Adrenal gland (tissue), 5 donors: Measurements from ENCODE around the gene PRKCE.

Experiments
- POLR2A ChIP-seq, 2 donors: fragments of 450-650 bp; IDR thresholded peaks; one replicate each; pipeline ENCODE4 v1.6.1; 2017; ENCODE audit warnings: antibody characterized with exemption in 2 of 2, mild to moderate bottlenecking in 2 of 2, moderate library complexity in 1 of 2
- TF ChIP-seq, protein P1 (sequence below), 6 experiments: fragments of 450-650 bp in 4 of 6; fragments of 200-600 bp in 2 of 6; sonication (generic) in 1 of 6; IDR thresholded peaks; 1 replicate in 5 of 6; 2 replicates in 1 of 6; pipeline versions ENCODE4 v1.5.1 to v1.8.0; 2016 to 2021; ENCODE audit warnings: antibody characterized with exemption in 6 of 6, mild to moderate bottlenecking in 2 of 6, moderate library complexity in 1 of 6
- donor health status: DM: no; HTN: no; CAD: no.

DNA sequence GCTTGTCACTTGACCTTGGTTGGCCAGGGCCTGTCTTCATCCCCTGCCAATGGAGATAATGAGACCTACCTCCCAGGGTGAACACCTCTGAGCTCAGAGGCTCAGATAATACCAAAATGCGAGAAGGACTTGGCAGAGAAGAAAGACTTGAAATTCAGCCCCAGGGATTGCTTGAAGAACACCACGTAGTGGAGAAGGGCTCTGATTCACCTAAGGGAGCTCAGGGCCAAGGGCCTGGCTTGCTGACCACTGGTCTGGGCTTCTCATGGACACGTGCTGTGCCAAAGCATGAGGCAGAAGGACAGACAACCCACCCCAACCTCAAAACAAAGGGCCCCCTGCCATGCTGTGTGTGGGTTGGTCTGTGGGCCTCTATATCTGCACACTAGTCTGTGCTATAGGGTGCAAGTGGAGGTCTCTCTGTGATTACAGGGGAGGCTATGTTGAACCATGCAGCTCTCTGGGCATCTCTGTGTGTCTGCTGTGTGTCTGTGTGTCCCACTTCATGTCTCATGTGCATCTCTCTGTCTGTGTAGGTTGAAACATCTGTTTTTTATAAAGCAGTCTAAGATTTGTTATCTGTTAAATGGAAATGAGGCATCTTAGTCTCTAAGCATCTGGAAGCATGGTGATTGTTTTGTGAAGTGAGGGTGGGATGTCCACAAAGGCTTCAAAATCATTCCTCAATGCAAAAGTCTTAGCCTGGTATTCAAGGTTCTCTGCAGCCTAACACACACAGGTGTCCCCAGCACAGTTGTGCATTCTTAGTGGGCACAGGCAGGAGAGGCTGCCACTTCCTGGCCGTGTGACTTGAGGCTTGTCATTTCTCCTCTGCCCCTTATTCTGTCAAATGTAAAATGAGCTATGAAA is 584.8 kb downstream of the PRKCE start:
- TF ChIP-seq, protein P1, sequence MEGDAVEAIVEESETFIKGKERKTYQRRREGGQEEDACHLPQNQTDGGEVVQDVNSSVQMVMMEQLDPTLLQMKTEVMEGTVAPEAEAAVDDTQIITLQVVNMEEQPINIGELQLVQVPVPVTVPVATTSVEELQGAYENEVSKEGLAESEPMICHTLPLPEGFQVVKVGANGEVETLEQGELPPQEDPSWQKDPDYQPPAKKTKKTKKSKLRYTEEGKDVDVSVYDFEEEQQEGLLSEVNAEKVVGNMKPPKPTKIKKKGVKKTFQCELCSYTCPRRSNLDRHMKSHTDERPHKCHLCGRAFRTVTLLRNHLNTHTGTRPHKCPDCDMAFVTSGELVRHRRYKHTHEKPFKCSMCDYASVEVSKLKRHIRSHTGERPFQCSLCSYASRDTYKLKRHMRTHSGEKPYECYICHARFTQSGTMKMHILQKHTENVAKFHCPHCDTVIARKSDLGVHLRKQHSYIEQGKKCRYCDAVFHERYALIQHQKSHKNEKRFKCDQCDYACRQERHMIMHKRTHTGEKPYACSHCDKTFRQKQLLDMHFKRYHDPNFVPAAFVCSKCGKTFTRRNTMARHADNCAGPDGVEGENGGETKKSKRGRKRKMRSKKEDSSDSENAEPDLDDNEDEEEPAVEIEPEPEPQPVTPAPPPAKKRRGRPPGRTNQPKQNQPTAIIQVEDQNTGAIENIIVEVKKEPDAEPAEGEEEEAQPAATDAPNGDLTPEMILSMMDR (IDR thresholded peaks at IDR 0.05): no peak
- TF ChIP-seq POLR2A (IDR thresholded peaks at IDR 0.05): no peak
